Measurements from ENCODE around the gene OPCML.

The OPCML gene

DNA sequence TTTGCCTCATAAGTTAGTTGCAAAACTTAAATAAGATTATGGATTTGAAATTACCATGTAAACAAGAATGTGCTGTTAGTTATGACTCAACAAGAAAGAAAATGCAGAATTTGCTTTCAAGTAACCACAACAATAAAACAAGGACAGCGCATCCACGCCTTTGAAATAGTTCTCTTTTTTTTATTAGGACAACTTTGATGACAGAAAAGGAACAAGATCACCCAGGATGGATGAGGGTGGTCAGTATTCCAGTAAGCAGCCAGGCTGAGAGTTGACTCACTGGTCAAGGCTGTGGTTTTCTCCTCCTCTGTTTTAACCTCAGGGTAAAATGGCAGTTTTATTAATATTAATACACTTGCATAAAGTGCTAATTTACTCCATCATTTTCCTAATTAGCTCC, 544.4 kb downstream of the OPCML start:
- TF ChIP-seq, protein P1, sequence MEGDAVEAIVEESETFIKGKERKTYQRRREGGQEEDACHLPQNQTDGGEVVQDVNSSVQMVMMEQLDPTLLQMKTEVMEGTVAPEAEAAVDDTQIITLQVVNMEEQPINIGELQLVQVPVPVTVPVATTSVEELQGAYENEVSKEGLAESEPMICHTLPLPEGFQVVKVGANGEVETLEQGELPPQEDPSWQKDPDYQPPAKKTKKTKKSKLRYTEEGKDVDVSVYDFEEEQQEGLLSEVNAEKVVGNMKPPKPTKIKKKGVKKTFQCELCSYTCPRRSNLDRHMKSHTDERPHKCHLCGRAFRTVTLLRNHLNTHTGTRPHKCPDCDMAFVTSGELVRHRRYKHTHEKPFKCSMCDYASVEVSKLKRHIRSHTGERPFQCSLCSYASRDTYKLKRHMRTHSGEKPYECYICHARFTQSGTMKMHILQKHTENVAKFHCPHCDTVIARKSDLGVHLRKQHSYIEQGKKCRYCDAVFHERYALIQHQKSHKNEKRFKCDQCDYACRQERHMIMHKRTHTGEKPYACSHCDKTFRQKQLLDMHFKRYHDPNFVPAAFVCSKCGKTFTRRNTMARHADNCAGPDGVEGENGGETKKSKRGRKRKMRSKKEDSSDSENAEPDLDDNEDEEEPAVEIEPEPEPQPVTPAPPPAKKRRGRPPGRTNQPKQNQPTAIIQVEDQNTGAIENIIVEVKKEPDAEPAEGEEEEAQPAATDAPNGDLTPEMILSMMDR (IDR thresholded peaks at IDR 0.05; ENCODE audit: borderline replicate concordance, insufficient read depth, low read depth, low read length): no peak
- H3K4me3 ChIP-seq (ENCODE audit: low read depth, low read length): no peak overlapping the region

DNA sequence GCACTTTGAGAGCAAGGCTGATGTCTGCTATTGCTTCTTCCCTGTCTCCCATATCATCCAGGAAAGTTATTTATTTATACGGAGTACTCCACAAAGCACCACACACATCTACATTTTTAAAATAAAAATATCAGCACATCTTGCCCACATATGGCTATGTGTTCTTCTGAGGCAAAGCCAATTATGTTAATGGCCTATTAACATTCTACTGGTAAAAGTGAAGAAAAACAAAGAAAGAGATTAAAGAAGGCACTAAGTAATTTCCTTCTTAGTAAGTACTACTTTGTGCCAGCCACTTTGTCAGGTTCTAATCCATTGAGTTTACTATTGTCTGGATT, 548.7 kb downstream of the OPCML start:
- no peak overlapping the region for H3K4me3 ChIP-seq (ENCODE audit: low read depth, low read length)
- TF ChIP-seq, protein P1 (IDR thresholded peaks at IDR 0.05; ENCODE audit: borderline replicate concordance, insufficient read depth, low read depth, low read length): no peak

- H3K4me3 ChIP-seq (ENCODE audit: low read depth, low read length): no peak overlapping the region
Measured at GRCh38 chr11:132982772-132983640, 549.3 kb downstream of the OPCML start.

GRCh38 chr11:132981131-132981956, 551.0 kb downstream of the OPCML start:
- H3K4me3 ChIP-seq (ENCODE audit: low read depth, low read length): no peak overlapping the region
- TF ChIP-seq, protein P1 (IDR thresholded peaks at IDR 0.05; ENCODE audit: borderline replicate concordance, insufficient read depth, low read depth, low read length): no peak

More at GRCh38 chr11:132982772-132983640, 549.3 kb downstream of the OPCML start:
- TF ChIP-seq, protein P1 (IDR thresholded peaks at IDR 0.05; ENCODE audit: borderline replicate concordance, insufficient read depth, low read depth, low read length): no peak

DNA sequence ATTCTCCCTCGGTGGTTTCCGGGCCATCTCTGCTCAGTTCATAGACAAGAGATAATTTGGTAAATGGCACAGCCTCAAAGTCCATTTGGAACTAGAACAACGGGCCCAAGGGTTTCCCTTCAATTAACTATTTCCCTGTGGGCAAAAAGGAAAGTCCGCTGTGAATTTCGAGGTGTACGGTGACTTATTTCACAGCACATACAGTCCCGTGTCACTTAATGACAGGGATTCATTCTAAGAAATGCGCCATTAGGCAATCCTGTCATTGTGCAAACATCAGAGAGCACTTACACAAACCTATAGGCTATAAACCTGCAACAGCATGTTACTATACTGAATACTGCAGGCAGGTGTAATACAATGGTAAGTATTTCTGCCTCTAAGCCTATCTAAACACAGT, 551.6 kb downstream of the OPCML start:
- TF ChIP-seq, protein P1 (IDR thresholded peaks at IDR 0.05; ENCODE audit: borderline replicate concordance, insufficient read depth, low read depth, low read length): no peak
- H3K4me3 ChIP-seq (ENCODE audit: low read depth, low read length): no peak overlapping the region

DNA sequence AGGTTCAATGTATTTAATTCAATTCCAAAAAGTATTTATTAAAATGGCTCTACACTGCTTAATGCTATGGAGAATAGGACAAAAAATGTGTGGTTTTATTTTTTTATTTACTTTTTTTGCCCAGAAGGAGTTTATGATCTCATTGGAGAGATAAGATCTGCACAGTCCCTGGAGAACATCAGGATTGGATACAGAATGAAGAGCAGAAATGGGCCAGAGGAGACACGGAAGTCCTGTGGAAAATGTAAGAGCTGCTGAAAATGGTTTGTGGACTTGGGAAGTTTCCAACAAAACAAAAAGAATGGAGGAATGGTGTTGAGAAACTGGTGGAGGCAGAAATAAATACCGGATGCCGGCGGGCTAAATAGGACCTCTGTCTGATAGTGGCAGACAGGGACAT, 554.6 kb downstream of the OPCML start:
- no peak overlapping the region for H3K4me3 ChIP-seq (ENCODE audit: low read depth, low read length)
- TF ChIP-seq, protein P1 (IDR thresholded peaks at IDR 0.05; ENCODE audit: borderline replicate concordance, insufficient read depth, low read depth, low read length): no peak
